HG03196 (cell line): ENCODE measurements around the gene SLC24A3.
"Not testable (repeated sequence)": the region's sequence is repeated elsewhere in the genome, so short reads cannot be mapped to it uniquely, and the experiment has no call there.

ENCODE experiments used
- ATAC-seq: cut with Tn5 transposase; IDR thresholded peaks from one replicate; pipeline ENCODE4 v1.9.1; 2021; ENCODE audit not compliant: unreplicated experiment

The SLC24A3 gene

DNA sequence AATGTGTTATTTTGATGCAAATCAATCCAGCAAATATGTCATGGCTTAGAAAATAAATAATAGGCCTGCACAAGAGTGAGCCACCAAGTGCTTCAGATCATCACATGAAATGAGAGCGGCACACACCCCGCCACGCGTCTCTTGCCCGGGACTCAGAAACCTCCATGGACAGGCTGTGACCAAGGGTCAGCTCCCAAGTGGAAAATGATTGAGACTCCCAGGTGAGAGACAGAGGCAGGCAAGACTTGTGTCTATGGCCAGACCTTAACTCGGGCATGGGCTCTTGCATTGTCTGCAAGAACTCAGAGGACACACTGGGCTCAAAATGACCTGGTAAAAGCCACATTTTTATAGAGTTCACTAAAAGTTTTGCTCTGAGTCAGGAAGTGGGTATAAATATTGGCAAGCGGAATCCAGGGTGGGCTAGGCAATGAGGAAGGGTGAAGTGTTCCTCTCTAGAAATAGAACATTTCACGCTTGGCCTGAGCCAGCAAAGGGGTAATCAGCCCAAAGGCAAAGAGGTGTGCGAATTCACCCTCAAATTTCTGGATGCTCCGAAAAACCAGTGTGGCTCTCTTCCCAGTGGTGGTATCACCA, 514.9 kb downstream of the SLC24A3 start:
- ATAC-seq, result no peak

DNA sequence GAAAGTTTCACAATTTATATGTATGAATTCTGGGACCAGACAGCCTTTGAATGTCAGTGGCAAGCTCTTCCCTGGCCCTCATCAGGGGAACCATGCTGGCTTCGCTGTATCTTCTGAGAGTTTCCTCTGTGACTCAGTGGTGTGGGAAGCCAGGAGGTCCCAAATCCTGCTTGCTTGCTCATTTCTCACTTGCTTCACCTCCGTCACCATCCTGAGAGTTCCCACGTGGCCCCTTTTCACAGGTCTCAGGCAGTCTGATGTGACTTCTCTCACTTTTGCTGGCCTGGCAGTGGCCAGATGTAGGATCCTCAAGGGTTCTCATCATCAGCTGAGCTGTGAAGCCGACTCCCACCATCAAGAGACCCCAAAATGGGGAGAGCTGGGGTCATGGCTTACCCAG, 517.2 kb downstream of the SLC24A3 start:
- ATAC-seq, result no peak

DNA sequence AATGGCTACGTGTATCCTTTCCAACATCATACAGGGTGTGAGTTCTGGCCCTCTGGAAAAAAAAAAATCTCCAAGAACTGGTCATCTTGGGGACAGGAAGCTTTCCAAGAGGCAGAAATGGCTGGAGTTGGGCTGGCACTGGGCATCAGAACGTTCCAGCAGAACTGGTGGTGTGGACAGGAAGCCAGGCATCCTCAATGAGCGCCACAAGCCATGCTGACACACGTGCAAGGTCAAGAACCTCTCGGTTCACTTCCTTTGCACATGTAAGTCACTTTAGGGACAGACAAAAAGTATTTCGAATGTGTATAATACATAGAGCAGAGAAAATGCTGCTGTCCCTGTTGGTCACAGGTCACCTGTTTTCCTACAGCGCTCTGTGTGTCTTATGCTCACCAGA, 518.3 kb downstream of the SLC24A3 start:
- no peak for ATAC-seq

DNA sequence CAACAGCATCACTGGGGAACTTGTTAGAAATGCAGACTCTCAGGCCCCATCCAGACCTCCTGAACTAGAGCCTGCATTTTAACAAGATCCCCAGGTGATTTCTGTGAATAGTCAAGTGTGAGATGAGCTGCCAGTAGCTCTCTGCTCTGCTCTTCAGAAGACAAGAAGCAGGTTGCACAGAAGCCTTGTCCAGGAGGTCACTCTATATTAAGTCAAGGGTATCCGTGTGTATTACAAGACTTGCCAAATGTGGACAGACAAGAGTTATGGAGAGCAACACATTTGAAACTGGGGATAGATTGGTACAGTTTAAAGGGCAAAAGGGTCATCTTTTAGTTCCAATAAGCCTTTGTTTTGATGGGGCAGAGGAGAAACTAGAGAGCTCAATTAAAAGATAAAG, 522.4 kb downstream of the SLC24A3 start:
- no peak for ATAC-seq

DNA sequence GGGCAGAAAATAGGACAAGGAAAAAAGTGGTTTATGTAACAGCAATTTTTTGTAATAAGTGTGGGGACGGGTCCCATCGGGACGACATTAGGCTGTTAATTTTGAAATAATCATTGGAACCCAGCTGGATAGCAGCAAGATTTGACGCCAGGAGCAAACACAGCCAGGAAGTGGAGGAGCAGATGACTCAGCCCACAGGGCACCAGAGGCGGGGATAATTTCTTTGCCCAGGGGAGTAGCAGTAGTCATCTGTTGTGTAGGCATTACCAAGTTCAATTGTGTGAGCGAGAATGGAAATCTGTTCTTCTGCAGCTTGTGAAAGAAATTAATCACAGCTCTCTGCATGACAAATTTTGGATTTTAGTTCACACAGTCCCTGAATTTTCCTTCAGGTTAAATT, 523.0 kb downstream of the SLC24A3 start:
- ATAC-seq, result no peak

DNA sequence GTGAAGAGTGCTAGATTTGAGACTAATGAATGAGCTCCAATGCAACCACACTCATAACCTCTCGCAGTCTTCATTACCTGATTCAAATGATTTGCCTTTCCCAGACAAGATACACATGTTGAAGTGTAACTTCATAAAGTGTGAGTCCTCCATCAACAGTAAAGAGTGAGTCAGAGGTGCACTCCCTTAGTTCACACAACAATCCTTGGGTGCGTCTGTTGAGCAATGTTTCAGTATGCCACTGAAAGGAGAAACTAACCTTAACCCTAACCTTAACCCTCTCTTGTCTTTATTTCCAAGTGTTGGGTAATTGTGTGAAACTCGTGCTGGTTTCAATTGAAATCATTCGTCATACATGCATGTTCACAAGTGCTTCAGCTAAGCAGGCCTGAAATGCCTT, 524.6 kb downstream of the SLC24A3 start:
- peak; percentile 63 for ATAC-seq

DNA sequence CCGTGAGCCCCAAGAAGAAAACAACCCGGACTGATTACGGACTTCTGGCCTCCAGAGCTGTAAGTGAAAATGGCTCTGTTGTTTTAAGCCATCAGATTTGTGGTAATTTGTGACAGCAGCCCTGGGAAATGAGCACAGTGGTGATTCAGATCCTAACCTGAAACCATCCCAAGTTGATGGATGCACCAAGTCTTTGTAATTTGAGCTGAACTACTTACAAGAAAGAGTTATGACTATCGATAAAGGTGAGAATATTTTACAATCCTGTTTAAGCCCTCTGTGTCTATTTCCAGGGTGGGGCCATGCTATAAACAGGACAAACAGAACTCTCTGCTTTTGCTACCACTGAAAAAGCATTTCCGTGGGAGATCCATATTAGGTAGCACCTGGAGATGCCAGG, 526.5 kb downstream of the SLC24A3 start:
- no peak for ATAC-seq

DNA sequence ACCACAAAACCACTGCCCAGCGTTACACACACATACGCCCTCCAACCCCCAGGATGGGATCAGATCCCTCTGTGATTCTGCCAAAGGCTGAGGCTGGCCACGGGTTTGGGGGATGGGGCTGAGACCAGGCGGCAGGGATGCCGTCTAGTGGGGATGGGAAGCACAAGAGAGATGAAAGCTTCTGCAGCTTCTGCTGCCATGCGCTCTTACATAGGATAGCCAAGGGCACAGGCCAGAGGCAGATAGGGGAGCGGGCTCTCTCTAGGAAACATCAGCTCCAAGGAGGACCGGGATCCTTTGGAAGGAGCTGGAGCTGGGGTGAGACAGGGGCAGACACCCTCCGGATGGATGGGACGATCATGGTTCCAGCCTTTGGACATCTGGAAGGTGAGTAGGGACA, 526.9 kb downstream of the SLC24A3 start:
- ATAC-seq, result no peak

DNA sequence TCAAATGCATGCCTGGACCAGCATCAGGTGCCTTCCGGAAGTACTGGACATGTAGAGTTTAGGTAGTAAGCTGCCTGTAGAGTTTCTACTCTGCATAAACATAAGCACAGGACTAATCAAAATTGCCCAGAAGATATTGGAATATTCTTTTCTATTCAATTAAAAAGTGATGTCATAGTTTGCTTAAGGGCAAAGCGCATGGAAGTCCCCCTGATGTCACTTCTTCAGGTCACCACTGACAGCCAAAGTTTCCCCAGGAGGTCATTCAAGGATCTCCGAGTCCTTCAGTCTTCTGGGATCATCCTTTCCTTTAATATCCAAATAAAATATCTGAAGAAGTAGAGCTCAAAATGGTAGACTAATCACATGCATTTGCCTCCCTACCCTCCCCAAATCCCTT, 528.1 kb downstream of the SLC24A3 start:
- no peak for ATAC-seq

DNA sequence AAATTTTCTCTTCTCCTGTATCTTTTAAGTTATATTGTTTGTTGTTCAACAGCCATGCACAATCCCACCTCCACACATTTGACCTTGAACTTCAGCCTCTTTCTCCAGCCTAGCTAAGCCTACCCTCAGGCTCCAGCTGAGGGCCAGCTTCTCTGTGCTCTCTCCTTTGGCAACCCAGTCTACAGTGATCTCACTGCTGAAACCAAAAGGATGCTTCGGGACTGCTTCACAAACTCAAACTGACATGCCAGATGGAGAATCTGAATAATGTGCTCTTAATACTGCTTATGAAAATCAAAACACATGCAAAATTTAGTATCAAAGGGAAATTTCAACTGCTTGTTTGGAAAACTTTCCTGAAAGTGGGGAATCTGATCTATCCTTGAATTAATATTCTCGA, 529.5 kb downstream of the SLC24A3 start:
- ATAC-seq, result no peak

DNA sequence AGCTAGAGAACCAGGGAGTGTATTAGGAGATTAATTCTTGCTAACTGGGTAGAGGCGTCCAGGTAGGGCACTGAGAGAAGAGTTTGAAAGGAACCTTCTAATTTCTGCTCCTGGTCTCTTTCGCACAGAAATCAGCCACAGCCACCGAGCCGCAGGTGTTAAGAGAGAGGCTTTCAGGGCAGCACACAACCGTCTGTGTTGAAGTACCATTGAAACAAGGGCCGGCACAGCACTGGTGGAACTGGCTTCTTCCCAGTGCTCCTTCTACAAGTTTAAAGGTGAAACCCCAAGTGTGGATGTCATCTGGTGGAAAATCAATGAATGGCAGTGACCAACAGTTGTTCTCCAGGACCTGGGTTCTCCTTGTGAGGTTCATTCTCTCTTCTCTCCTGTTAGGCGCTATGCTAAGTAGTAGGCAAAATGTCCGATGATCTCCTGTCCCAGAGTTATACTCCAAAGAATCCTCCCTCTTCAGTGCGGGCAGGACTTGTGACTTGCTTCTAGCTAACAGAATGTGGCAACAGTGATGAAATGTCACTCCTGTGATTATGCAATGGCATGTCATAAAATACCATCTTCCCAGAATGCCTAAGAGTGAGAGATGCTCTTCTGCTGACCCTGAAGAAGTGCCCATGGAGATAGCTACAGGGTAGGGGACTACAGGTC, 530.7 kb downstream of the SLC24A3 start:
- no peak for ATAC-seq

DNA sequence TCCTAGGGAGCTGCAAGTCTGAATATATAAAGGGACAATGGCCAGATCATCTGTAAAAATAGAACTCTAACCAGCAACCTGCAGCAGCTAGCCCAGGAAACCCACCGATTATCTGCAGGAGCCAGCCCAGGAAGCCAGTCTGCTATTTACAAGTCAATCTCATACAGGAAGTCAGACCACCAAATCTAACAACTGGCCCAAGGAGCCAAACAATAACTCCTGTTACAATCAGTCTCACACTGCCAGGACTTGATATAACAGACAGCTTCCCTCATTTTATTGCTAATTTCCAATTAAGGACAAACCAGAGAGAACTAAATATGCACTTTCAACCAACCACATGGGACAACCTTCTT, 531.2 kb downstream of the SLC24A3 start:
- ATAC-seq, result no peak

DNA sequence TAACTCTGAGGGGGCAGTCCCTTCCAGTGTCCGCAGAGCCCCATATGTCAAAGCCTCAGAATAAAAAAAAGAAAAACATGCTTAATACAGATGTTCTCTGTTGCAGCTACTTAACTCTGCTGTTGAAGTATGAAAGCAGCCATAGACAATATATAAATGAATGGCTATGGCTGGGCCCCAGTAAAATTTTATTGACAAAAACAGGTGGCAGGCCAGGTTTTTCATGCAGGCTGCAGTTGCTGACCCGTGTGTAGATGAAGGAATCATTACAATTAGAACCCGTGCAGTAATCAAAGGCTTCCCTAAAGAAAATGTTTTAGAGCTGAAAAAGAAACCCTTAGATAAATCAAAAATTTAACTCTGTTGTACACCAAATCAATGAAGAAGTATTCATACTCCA, 532.7 kb downstream of the SLC24A3 start:
- ATAC-seq, result no peak

DNA sequence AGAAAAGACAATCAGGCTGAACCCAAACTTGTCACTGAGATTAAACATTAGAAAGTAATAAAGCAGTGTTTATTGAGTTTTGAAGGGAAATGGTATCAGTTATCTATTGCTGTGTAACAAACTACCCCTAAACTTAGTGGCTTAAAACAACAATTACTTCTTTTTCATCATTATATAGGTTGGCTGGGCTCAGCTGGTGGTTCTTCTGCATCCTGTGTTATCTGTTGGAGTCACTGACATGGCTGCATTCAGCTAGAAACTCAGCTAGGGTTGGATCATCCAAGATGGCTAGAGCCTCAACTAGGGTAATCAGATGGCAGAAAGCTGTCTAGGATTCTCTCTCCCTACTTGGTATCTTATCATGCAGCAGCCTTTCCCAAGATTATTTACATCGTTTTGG, 533.1 kb downstream of the SLC24A3 start:
- no peak for ATAC-seq

DNA sequence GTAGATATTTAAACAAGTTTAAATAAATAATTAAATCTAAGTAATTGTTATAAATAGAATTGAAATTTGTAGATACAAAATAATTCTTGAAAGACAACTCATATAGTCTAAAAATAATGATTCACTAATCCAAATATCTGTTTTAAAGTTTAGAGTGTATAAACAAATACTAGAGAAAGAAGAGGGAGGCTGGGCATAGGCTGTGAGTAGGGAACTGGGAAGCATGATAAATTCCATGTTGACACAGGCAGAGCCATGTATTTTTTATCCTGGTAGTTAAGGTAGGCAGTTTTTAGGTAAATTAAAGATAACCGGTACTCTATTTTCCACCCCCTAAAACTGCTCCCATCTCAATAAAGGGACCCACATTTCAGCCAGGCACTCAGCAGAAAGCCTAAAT, 534.0 kb downstream of the SLC24A3 start:
- no peak for ATAC-seq

DNA sequence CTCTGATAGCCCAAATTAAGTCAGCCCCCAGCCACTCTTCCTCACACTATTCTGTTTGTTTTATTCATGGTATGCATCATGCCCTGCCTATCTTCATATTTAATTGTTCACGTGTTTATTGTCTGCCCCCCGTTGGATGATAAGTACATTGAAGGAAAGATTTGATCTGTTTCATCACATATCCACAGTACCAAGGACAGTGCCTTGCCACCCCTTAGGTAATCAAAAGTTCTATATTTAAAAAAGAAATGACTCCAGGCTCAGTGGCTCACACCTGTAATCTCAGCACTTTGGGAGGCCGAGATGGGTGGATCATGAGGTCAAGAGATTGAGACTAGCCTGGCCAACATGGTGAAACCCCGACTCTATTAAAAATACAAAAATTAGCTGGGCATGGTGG, 535.5 kb downstream of the SLC24A3 start:
- no peak for ATAC-seq

DNA sequence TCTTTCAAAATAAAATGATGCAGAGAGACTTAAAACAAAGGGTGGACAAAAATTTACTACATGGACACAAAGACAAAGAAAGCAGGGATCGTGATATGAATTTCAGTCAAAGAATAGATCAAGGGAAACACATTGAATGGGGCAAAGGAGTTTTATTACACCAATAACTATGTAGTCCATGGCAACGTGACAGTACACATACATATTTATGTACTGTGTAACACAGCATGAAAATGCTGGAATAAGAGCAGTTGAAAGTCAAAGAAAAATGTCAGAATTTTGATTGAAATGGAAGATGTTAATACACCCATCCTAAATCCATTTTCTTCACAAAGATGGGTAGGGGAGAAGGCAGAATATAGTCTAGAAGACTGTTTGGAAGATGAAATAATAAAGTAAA, 536.2 kb downstream of the SLC24A3 start:
- no peak for ATAC-seq

DNA sequence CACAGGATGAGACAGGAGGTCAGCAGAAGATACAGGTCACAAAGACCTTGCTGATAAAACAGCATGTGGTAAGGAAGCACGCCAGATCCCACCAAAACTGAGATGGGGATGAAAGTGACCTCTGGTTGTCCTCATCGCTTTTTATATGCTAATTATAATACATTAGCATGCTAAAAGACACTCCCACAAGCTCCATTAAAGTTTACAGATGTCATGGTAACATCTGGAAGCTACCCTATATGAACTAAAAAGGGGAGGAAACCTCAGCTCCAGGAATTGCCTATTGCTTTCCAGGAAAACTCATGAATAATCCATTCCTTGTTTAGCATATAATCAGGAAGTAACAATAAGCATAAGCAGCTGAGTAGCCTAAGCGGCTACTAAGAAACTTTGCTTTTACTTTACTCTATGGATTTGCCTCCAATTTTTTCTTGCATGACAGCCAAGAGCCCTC, 537.2 kb downstream of the SLC24A3 start:
- no peak for ATAC-seq

DNA sequence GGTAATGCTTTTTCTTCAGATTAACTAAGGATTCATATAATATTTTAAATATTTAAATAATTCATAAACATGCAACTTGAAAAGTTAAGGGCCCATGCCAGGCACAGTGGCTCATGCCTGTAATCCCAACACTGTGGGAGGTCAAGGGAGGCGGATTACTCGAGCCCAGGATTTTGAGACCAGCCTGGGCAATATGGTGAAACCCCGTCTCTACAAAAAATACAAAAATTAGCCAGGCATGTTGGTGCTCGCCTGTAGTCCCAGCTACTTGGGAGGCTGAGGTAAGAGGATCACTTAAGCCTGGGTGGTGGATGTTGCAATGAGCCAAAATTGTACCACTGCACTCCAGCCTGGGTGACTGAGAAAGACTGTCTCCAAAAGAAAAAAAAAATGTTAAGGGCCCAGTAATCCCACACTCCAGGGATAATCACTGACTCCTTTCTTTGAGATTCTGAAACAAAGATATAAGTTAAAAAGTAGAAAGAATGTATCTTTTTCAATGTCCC, 537.7 kb downstream of the SLC24A3 start:
- ATAC-seq, result no peak

DNA sequence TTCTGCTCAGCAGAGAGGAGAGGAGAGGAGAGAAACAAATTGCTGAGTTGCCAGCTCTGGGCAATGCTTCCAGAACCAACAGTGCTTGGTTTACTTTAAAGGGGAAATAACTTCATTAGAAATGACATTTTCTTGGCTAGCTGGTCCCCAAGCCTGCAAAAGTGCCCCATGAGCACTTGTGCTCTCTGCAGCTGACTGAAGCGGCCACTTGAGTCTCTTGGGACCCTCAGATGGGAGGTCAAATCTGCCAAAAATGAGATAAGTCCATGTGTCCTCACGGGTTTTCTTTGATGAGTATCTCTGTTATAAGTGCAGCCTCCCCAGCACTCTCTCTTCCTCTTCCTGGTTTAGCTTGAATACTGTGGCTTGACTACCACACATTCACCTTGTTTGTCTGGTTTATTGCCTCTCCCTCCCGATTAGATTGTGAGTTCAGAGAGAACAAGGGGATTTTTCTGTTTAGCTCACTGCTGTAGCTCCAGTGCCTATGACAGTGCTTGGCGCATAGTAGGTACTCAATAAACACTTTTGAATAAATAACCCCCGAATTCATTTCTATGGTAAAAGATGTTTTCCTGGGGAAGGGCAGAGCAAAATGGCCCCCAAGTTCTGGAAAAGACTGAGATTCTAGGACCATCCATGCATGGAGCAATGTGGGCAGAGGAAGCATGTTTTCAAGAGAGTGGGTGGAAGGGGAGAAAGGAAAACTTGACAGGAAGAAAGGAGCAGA, 538.6 kb downstream of the SLC24A3 start:
- ATAC-seq, result no peak

DNA sequence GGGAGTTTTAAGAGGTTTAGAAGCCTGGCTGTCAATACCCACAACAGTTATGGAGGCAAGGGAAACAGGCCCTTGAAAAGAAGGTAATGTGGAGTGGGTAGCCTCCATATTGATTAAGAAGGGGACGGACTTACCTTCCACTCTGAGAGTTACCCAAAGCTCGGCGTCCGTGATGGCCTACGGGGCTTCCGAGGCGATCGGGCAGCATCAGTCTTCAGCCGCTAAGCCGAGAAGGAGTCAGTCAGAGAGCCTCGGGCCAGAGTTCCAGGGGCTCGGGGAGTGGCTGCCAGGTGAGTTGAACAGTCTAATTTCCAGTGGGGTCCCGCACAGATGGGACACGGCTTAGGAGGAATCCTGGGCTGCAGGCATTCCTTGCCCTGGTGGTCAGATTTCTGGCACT, 541.8 kb downstream of the SLC24A3 start:
- ATAC-seq, result not testable (repeated sequence)

DNA sequence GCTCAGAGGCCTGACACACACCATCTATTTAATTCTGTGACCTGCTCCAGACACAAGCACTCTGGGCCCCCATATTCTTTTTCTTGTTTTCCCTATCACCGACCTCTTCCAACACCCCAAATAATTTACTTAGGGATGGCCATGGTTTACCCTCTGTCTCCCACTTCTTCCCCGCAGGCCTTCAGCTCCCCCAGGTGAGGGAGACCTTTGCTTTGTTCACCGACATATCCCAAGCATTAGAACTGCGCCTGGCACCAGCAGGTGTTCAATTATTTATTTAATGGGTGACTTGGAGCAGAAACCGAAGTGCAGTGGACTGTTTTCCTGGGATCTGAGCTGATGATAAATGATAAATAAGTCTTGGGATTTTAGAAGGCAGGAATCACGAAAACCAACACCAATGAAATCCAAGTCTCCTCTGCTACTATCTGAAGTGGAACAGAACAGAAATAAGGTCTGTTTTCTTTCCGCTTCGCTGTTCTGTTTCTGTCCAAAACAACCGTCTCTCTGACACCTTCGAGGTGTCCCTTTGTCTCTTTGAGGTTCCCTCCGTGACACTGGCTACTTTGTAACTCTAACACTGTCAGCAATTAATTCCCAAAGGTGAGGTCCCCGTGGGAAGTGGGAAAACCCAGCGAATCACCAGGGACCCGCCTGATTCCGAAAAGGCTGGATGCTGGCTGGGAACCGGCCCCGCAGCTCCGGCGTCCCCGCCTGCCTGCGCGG, 544.5 kb downstream of the SLC24A3 start:
- ATAC-seq, result no peak
